ENCODE data around the gene FAM72A. TPM values are rescaled to one million over a fixed set of nuclear protein-coding genes. Genes with fewer than 3 reads are reported as not detected.

The FAM72A gene
- total RNA-seq, 4 donors from 2014 or later = 0.29 to 2.7 TPM; not detected in 2

DNA sequence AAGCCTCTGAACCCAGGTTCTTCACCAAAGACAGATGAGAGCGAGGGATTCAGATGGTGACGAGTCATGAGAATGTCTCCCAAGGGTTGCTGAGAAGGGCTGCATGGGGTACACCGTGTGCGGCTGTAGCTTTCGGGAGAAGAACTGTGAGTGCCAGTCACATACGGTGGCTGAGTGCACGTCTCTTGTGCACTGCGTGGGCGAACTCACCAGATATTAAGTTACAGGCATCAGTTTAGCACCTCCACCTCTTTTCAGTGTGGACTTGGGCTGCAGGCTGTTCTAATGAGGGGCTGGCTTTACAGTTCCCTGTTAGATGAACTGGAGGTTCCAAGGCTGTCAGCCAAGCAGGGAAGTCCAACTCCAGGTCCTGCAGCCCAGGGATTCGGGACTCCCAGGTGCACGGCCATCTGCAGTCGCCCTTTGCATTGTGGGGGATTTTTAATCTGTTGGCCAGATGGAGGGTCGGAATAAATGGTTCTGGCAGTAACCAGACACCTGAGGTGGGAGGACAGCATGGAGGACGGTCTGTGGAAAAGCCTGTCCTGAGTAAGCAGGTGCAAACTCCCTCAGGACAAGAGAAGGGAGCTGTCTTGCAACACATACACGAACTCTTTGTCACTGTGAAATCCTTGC is 59.0 kb downstream of the FAM72A start:
- Histone ChIP-seq H3K36me3 (no peaks in the 10 kb centered on the region), H3K4me1 (no peaks in the 10 kb centered on the region), H3K27me3 (no peaks in the 10 kb centered on the region), H3K27ac (no peak overlapping the region), H3K4me3 (no peak overlapping the region), H3K9me3 (no peaks in the 10 kb centered on the region)
- DNase-seq = no peak
- intact Hi-C loops (cut with DNase I; ENCODE audit: low total_unique reads) = no loop called here
- TF ChIP-seq POLR2A (IDR thresholded peaks at IDR 0.05) = no peak
- TF ChIP-seq, protein P1, sequence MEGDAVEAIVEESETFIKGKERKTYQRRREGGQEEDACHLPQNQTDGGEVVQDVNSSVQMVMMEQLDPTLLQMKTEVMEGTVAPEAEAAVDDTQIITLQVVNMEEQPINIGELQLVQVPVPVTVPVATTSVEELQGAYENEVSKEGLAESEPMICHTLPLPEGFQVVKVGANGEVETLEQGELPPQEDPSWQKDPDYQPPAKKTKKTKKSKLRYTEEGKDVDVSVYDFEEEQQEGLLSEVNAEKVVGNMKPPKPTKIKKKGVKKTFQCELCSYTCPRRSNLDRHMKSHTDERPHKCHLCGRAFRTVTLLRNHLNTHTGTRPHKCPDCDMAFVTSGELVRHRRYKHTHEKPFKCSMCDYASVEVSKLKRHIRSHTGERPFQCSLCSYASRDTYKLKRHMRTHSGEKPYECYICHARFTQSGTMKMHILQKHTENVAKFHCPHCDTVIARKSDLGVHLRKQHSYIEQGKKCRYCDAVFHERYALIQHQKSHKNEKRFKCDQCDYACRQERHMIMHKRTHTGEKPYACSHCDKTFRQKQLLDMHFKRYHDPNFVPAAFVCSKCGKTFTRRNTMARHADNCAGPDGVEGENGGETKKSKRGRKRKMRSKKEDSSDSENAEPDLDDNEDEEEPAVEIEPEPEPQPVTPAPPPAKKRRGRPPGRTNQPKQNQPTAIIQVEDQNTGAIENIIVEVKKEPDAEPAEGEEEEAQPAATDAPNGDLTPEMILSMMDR (IDR thresholded peaks at IDR 0.05) = no peak

DNA sequence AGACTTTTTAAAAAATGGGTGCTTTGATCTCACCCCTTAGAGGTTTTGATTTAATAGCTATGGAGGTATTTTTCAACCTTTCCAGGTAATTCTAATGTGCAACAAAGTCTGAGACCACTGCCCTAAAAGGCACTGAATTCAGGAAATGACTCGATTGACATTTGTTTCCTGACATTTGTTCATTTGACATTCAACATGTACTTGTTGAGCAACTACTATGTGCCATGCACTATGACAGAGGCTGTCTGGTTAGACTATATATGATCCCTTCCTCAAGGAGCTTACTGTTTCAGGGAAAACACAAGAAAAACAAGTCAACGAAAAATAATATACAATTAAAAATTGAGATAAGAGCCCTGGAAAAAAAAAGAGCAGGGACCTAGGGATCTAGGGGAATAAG is 59.9 kb downstream of the FAM72A start:
- TF ChIP-seq, protein P1 (IDR thresholded peaks at IDR 0.05) = no peak
- TF ChIP-seq POLR2A (IDR thresholded peaks at IDR 0.05) = no peak
- H3K4me1 ChIP-seq = no peaks in the 10 kb centered on the region
- no peaks in the 10 kb centered on the region for H3K36me3 ChIP-seq
- no peaks in the 10 kb centered on the region for H3K9me3 ChIP-seq
- intact Hi-C loops (cut with DNase I; ENCODE audit: low total_unique reads) = no loop called here
- no peaks in the 10 kb centered on the region for H3K27me3 ChIP-seq
- no peak overlapping the region for H3K27ac ChIP-seq
- no peak for DNase-seq
- no peak overlapping the region for H3K4me3 ChIP-seq

DNA sequence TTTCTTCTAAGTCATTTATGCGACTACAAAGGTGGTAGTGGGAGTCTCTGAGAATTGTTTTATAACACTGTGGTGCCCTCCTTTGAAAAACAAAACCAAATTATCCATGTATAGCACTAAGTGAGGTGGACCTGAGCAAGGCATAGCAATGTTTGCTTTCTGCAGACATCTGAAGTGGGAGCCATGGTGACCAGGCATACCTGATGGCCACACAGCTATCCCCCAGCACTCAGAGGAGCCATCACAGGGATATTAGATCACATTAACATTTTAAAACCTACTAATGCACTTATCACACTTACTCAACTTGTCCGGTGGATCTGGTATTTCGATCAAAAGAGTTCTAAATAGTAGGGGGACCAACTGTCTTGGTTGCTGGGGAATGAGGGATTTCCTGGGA is 60.6 kb downstream of the FAM72A start:
- Histone ChIP-seq H3K4me3 (no peak overlapping the region), H3K4me1 (no peaks in the 10 kb centered on the region), H3K27ac (no peak overlapping the region), H3K27me3 (no peaks in the 10 kb centered on the region), H3K36me3 (no peaks in the 10 kb centered on the region), H3K9me3 (no peaks in the 10 kb centered on the region)
- TF ChIP-seq, protein P1 (IDR thresholded peaks at IDR 0.05) = no peak
- no peak for TF ChIP-seq POLR2A (IDR thresholded peaks at IDR 0.05)
- no peak for DNase-seq
- intact Hi-C loops (cut with DNase I; ENCODE audit: low total_unique reads) = no loop called here

DNA sequence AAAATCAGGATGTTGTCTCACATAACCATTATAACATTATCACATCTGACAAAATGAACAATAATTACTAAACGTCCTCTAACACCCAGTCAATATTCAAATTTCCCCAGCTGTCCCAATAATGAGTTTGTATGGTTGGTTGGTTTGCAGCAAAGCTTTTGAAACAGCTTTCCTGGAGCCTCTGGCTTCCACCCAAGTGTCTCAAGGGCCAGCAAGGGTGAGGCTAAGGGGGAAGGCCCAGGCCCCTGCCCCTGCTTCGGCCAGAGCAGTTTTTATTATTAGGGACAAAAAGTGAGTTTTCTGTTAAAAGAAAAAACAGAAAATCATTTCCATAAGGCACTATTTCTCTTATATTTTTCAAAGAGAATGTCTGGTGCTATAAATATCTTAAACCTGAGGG is 66.4 kb downstream of the FAM72A start:
- no peak for DNase-seq

More for the DNA sequence above, 66.4 kb downstream of the FAM72A start:
- no peaks in the 10 kb centered on the region for H3K9me3 ChIP-seq
- H3K4me1 ChIP-seq = no peaks in the 10 kb centered on the region
- no peaks in the 10 kb centered on the region for H3K36me3 ChIP-seq
- H3K4me3 ChIP-seq = no peak overlapping the region
- intact Hi-C loops (cut with DNase I; ENCODE audit: low total_unique reads) = no loop called here
- no peaks in the 10 kb centered on the region for H3K27me3 ChIP-seq
- no peak overlapping the region for H3K27ac ChIP-seq
- TF ChIP-seq, protein P1 (IDR thresholded peaks at IDR 0.05) = no peak
- TF ChIP-seq POLR2A (IDR thresholded peaks at IDR 0.05) = no peak

Other genes starting within 250 kb of the FAM72A start
- 10 to 100 TPM in 2 of 4 donors, 1 to 10 TPM in 1, under 1 TPM in 1; 0.26 to 22.5 (median 8.0) TPM for gene RAB7B, start 199.4 kb downstream of the FAM72A start, total RNA-seq
- under 1 TPM in 1 of 4 donors, not detected in 3; 0.21 TPM for gene CTSE, start 178.9 kb downstream of the FAM72A start, total RNA-seq
- gene RHEX, start 149.7 kb downstream of the FAM72A start, total RNA-seq = 1 to 10 TPM in 3 of 4 donors, not detected in 1; 3.6 to 6.4 (median 5.6) TPM
- gene AVPR1B, start 85.5 kb downstream of the FAM72A start, total RNA-seq = under 1 TPM in 2 of 4 donors, not detected in 2; 0.18 to 0.62 TPM
- 10 to 100 TPM; 10.5 to 91.8 (median 42.6) TPM for gene SRGAP2, start 702 bp upstream of the FAM72A start, total RNA-seq